H9 (cell line): Measurements from ENCODE around the gene CEP63. TPM values are rescaled to one million over a fixed set of nuclear protein-coding genes. Genes with fewer than 3 reads are reported as not detected.

Experiments used
- DNase-seq: peaks from one replicate; pipeline ENCODE4 v3.0.0-alpha.2; 2017
- H2AFZ ChIP-seq: one replicate; pipeline ENCODE4 v1.6.1; 2013; ENCODE audit warnings: mild to moderate bottlenecking, low read length, control low read depth, moderate library complexity
- H2AK5ac ChIP-seq: 2 replicates; pipeline ENCODE4 v1.6.1; 2013; ENCODE audit warnings: low read length, control low read depth, mixed read lengths; ENCODE audit not compliant: insufficient read length
- H2BK120ac ChIP-seq: one replicate; pipeline ENCODE4 v1.6.1; 2013; ENCODE audit warnings: low read depth, mild to moderate bottlenecking, low read length, control low read depth, inconsistent platforms; ENCODE audit not compliant: poor library complexity, severe bottlenecking
- H2BK12ac ChIP-seq: 2 replicates; pipeline ENCODE4 v1.6.1; 2013; ENCODE audit warnings: low read length, control low read depth, mixed read lengths, low read depth; ENCODE audit not compliant: insufficient read length
- H2BK15ac ChIP-seq: 2 replicates; pipeline ENCODE4 v1.6.1; 2013; ENCODE audit warnings: low read depth, low read length, control low read depth
- H2BK20ac ChIP-seq: one replicate; pipeline ENCODE4 v1.6.1; 2013; ENCODE audit warnings: low read depth, mild to moderate bottlenecking, low read length, control low read depth, inconsistent platforms; ENCODE audit not compliant: poor library complexity, severe bottlenecking
- H2BK5ac ChIP-seq: 2 replicates; pipeline ENCODE4 v1.6.1; 2013; ENCODE audit warnings: low read length, control low read depth, mixed read lengths; ENCODE audit not compliant: insufficient read length
- H3K14ac ChIP-seq: 2 replicates; pipeline ENCODE4 v1.6.1; 2013; ENCODE audit warnings: low read length, control low read depth; ENCODE audit not compliant: insufficient read depth
- H3K18ac ChIP-seq: 2 replicates; pipeline ENCODE4 v1.6.1; 2013; ENCODE audit warnings: low read depth, mild to moderate bottlenecking, mixed read lengths, low read length, control low read depth; ENCODE audit not compliant: insufficient read length
- H3K23ac ChIP-seq: 2 replicates; pipeline ENCODE4 v1.6.1; 2013; ENCODE audit warnings: low read length, control low read depth, mixed read lengths, low read depth; ENCODE audit not compliant: insufficient read length
- H3K23me2 ChIP-seq: 2 replicates; pipeline ENCODE4 v1.6.1; 2013; ENCODE audit warnings: low read depth, mild to moderate bottlenecking, mixed read lengths, low read length, control low read depth; ENCODE audit not compliant: insufficient read length, poor library complexity, severe bottlenecking
- H3K27ac ChIP-seq: 2 replicates; pipeline ENCODE4 v1.5.1; 2013; ENCODE audit warnings: low read length, control low read depth, mixed read lengths, low read depth; ENCODE audit not compliant: insufficient read length
- H3K27me3 ChIP-seq: 2 replicates; pipeline ENCODE4 v1.6.1; 2013; ENCODE audit warnings: low read length, control low read depth, inconsistent platforms; ENCODE audit not compliant: insufficient read depth
- H3K4ac ChIP-seq: 2 replicates; pipeline ENCODE4 v1.6.1; 2013; ENCODE audit warnings: low read depth, mild to moderate bottlenecking, control low read depth, inconsistent platforms, low read length, moderate library complexity
- H3K4me1 ChIP-seq: 2 replicates; pipeline ENCODE4 v1.6.1; 2013; ENCODE audit warnings: low read length, control low read depth, inconsistent platforms; ENCODE audit not compliant: insufficient read depth
- H3K4me2 ChIP-seq: 2 replicates; pipeline ENCODE4 v1.6.1; 2013; ENCODE audit warnings: low read length, control low read depth, mixed read lengths; ENCODE audit not compliant: insufficient read length, insufficient read depth
- H3K56ac ChIP-seq: 2 replicates; pipeline ENCODE4 v1.6.1; 2013; ENCODE audit warnings: low read depth, mild to moderate bottlenecking, mixed read lengths, low read length, control low read depth; ENCODE audit not compliant: insufficient read length
- H3K79me1 ChIP-seq: 2 replicates; pipeline ENCODE4 v1.6.1; 2013; ENCODE audit warnings: low read depth, mild to moderate bottlenecking, moderate library complexity, low read length, control low read depth, inconsistent platforms; ENCODE audit not compliant: insufficient read depth, poor library complexity, severe bottlenecking
- H3K79me2 ChIP-seq: 2 replicates; pipeline ENCODE4 v1.6.1; 2013; ENCODE audit warnings: low read length, control low read depth, inconsistent platforms; ENCODE audit not compliant: insufficient read depth
- H3K9ac ChIP-seq: 2 replicates; pipeline ENCODE4 v1.6.1; 2013; ENCODE audit warnings: low read length, control low read depth, mixed read lengths; ENCODE audit not compliant: insufficient read length; ENCODE audit errors: extremely low read depth
- H3K9me3 ChIP-seq: one replicate; pipeline ENCODE4 v1.6.1; 2013; ENCODE audit warnings: low read depth, low read length, inconsistent platforms; ENCODE audit not compliant: control insufficient read depth
- H3T11ph ChIP-seq: one replicate; pipeline ENCODE4 v1.6.1; 2013; ENCODE audit warnings: mild to moderate bottlenecking, low read length, control low read depth, inconsistent platforms
- H4K20me1 ChIP-seq: one replicate; pipeline ENCODE4 v1.6.1; 2013; ENCODE audit not compliant: control insufficient read depth, insufficient read length, insufficient read depth
- H4K5ac ChIP-seq: 2 replicates; pipeline ENCODE4 v1.6.1; 2013; ENCODE audit warnings: low read depth, mild to moderate bottlenecking, mixed read lengths, low read length, control low read depth; ENCODE audit not compliant: insufficient read length
- H4K8ac ChIP-seq: replicated peaks from 2 replicates; pipeline ENCODE4 v1.6.1; 2013; ENCODE audit warnings: low read length, control low read depth, mixed read lengths, low read depth; ENCODE audit not compliant: insufficient read length
- H4K91ac ChIP-seq: 2 replicates; pipeline ENCODE4 v1.6.1; 2013; ENCODE audit warnings: low read depth, mild to moderate bottlenecking, moderate library complexity, mixed read lengths, low read length, control low read depth; ENCODE audit not compliant: insufficient read length
- H3K27ac Mint-ChIP-seq, 3 experiments: 2 replicates in 2 of 3; 3 replicates in 1 of 3; pipeline ENCODE4 v1.8.0; 2020 to 2021; ENCODE audit warnings: mixed read lengths in 3 of 3, mild to moderate bottlenecking in 1 of 3, moderate library complexity in 1 of 3
- H3K27me3 Mint-ChIP-seq: 2 replicates; pipeline ENCODE4 v1.8.0; 2021; ENCODE audit warnings: low read depth, mild to moderate bottlenecking, moderate library complexity, mixed read lengths
- H3K36me3 Mint-ChIP-seq, 3 experiments: 2 replicates in 2 of 3; 3 replicates in 1 of 3; pipeline ENCODE4 v1.8.0; 2020 to 2021; ENCODE audit warnings: low read depth in 3 of 3, mixed read lengths in 3 of 3; ENCODE audit not compliant: insufficient read depth in 1 of 3
- H3K4me1 Mint-ChIP-seq, 2 experiments: 2 replicates each; pipeline ENCODE4 v1.8.0; 2020; ENCODE audit warnings: mixed read lengths in 2 of 2
- H3K4me3 Mint-ChIP-seq, 2 experiments: 2 replicates in 1 of 2; 3 replicates in 1 of 2; pipeline ENCODE4 v1.8.0; 2020 to 2021; ENCODE audit warnings: mild to moderate bottlenecking in 2 of 2, mixed read lengths in 2 of 2, moderate library complexity in 1 of 2
- H3K9me3 Mint-ChIP-seq, 2 experiments: 2 replicates in 1 of 2; 3 replicates in 1 of 2; pipeline ENCODE4 v1.8.0; 2020; ENCODE audit warnings: mild to moderate bottlenecking in 2 of 2, mixed read lengths in 2 of 2, moderate library complexity in 1 of 2
- CTCF ChIP-seq: fragments of 200-600 bp; sonication (generic); conservative IDR thresholded peaks from 3 replicates; pipeline ENCODE4 v1.8.0; 2021; ENCODE audit warnings: antibody characterized with exemption, mild to moderate bottlenecking
- WGBS: extraction: QIAGEN DNeasy Blood & Tissue Kit; methylation state at CpG from one replicate; pipeline ENCODE4 v1.1.7; 2013; ENCODE audit warnings: missing lambda C conversion rate, low lambda C conversion rate, mixed read lengths; ENCODE audit not compliant: insufficient read length; ENCODE audit errors: extremely low coverage; 5-methylcytosine and 5-hydroxymethylcytosine counted together
- total RNA-seq: library from RNA; stranded (reverse); gene quantifications from 2 replicates; pipeline ENCODE4 v1.2.1, GENCODE V29; 2021

CEP63 gene
- total RNA-seq, 1 experiment from 2014 or later, result 16.2 TPM

GRCh38 chr3:134603480-134603879 is 117.6 kb downstream of the CEP63 start:
- no peak overlapping the region for H3K27ac ChIP-seq
- H3K27me3 ChIP-seq, result no peaks in the 10 kb centered on the region; the same call in 1 of the 2 replicates
- H3K9me3 ChIP-seq, result no peaks in the 10 kb centered on the region
- no peak overlapping the region for H4K5ac ChIP-seq
- no peak overlapping the region for H4K8ac ChIP-seq
- no peak overlapping the region for H2BK20ac ChIP-seq
- no peak overlapping the region for H3K14ac ChIP-seq
- H3K56ac ChIP-seq, result no peak overlapping the region
- H3K4me1 ChIP-seq, result no peaks in the 10 kb centered on the region
- H3K4me2 ChIP-seq, result no peak overlapping the region
- peaks cover 2% of the 10 kb centered on the region for H4K20me1 ChIP-seq
- H4K91ac ChIP-seq, result no peak overlapping the region
- H2BK15ac ChIP-seq, result no peak overlapping the region
- no CpG with 5 or more reads among the region's 4 CpGs for WGBS
- H3K9ac ChIP-seq, result no peak overlapping the region
- Mint-ChIP-seq H3K27me3 (peaks cover 33% of the 10 kb centered on the region), H3K9me3 (no peaks in the 10 kb centered on the region), H3K4me1 (peaks cover 8 to 16% of the 10 kb centered on the region in 2 experiments), H3K4me3 (no peak overlapping the region), H3K27ac (no peak overlapping the region), H3K36me3 (no peaks in the 10 kb centered on the region; a peak in 1 of 7 replicates)
- H2BK12ac ChIP-seq, result no peak overlapping the region
- H2AK5ac ChIP-seq, result no peak overlapping the region
- no peak overlapping the region for H3K18ac ChIP-seq
- no peak overlapping the region for H3K23ac ChIP-seq
- no peak for DNase-seq
- TF ChIP-seq CTCF, result no peak
- no peak overlapping the region for H3K4ac ChIP-seq
- H3K79me1 ChIP-seq, result no peaks in the 10 kb centered on the region
- no peak overlapping the region for H3T11ph ChIP-seq
- no peak overlapping the region for H2AFZ ChIP-seq
- H3K23me2 ChIP-seq, result no peaks in the 10 kb centered on the region
- no peak overlapping the region for H2BK5ac ChIP-seq
- H2BK120ac ChIP-seq, result no peak overlapping the region
- no peaks in the 10 kb centered on the region for H3K79me2 ChIP-seq
